Chondrocyte (in vitro differentiated cells): ENCODE results near the gene MEIOB. TPM values are rescaled to one million over a fixed set of nuclear protein-coding genes. Genes with fewer than 3 reads are reported as not detected.
A peak's percentile ranks its signal among the peaks of the same experiment; 100 is the strongest.

Source experiments
- DNase-seq: peaks from one replicate; pipeline ENCODE4 v3.0.0; 2021; ENCODE audit warnings: mixed read lengths, low spot score
- H3K27ac Mint-ChIP-seq: one replicate; pipeline ENCODE4 v1.8.0; 2021; ENCODE audit warnings: mild to moderate bottlenecking, moderate library complexity, mixed read lengths; ENCODE audit not compliant: unreplicated experiment
- H3K27me3 Mint-ChIP-seq: 2 replicates; pipeline ENCODE4 v1.8.0; 2021; ENCODE audit warnings: low read depth, mixed read lengths
- H3K36me3 Mint-ChIP-seq: 2 replicates; pipeline ENCODE4 v1.8.0; 2021; ENCODE audit warnings: low read depth, mixed read lengths
- H3K4me1 Mint-ChIP-seq: 2 replicates; pipeline ENCODE4 v1.8.0; 2021; ENCODE audit warnings: low read depth, mild to moderate bottlenecking, mixed read lengths
- H3K4me3 Mint-ChIP-seq: one replicate; pipeline ENCODE4 v1.8.0; 2021; ENCODE audit warnings: mild to moderate bottlenecking, moderate library complexity, mixed read lengths; ENCODE audit not compliant: unreplicated experiment
- H3K9me3 Mint-ChIP-seq: 2 replicates; pipeline ENCODE4 v1.8.0; 2021; ENCODE audit warnings: low read depth, mixed read lengths
- CTCF ChIP-seq: fragments of 200-600 bp; sonication (generic); IDR thresholded peaks from 2 replicates; pipeline ENCODE4 v1.5.0; 2021; ENCODE audit warnings: antibody characterized with exemption, mild to moderate bottlenecking, moderate library complexity
- total RNA-seq: library from RNA; stranded (reverse); gene quantifications from 3 replicates; pipeline ENCODE4 v1.2.1, GENCODE V29; 2021

MEIOB gene
- total RNA-seq, 1 donor from 2014 or later = 1.2 TPM

- H3K9me3 Mint-ChIP-seq = no peaks in the 10 kb centered on the region
- peaks cover 12% of the 10 kb centered on the region for H3K4me1 Mint-ChIP-seq
- no peaks in the 10 kb centered on the region for H3K27me3 Mint-ChIP-seq
- no peak overlapping the region for H3K27ac Mint-ChIP-seq
- H3K36me3 Mint-ChIP-seq = peaks cover 6% of the 10 kb centered on the region
- no peak for TF ChIP-seq CTCF
- no peak overlapping the region for H3K4me3 Mint-ChIP-seq
- DNase-seq = peak; percentile 78
These were observed 54.7 kb downstream of the MEIOB start for GRCh38 chr16:1817276-1817589.

- Mint-ChIP-seq H3K9me3 (no peaks in the 10 kb centered on the region), H3K36me3 (peaks cover 6% of the 10 kb centered on the region), H3K27ac (no peak overlapping the region), H3K4me3 (no peak overlapping the region), H3K4me1 (peaks cover 12% of the 10 kb centered on the region), H3K27me3 (no peaks in the 10 kb centered on the region)
- TF ChIP-seq CTCF = no peak
- peak; percentile 80 for DNase-seq
These were observed 55.3 kb downstream of the MEIOB start for GRCh38 chr16:1816396-1817275.

- DNase-seq = peak; percentile 33
- Mint-ChIP-seq H3K36me3 (peaks cover 6% of the 10 kb centered on the region), H3K27ac (no peak overlapping the region), H3K27me3 (no peaks in the 10 kb centered on the region), H3K4me3 (no peak overlapping the region), H3K4me1 (peaks cover 12% of the 10 kb centered on the region), H3K9me3 (no peaks in the 10 kb centered on the region)
- TF ChIP-seq CTCF = no peak
These were observed 56.5 kb downstream of the MEIOB start for GRCh38 chr16:1815461-1815860.

- peak; percentile 94 for DNase-seq
- TF ChIP-seq CTCF = peak; percentile 77
- no peaks in the 10 kb centered on the region for H3K9me3 Mint-ChIP-seq
- peaks cover 12% of the 10 kb centered on the region for H3K4me1 Mint-ChIP-seq
- H3K4me3 Mint-ChIP-seq = no peak overlapping the region
- H3K27me3 Mint-ChIP-seq = no peaks in the 10 kb centered on the region
- H3K27ac Mint-ChIP-seq = peak overlapping the region; percentile 5
- peaks cover 7% of the 10 kb centered on the region for H3K36me3 Mint-ChIP-seq
These were observed 59.2 kb downstream of the MEIOB start for GRCh38 chr16:1812732-1813163.

- Mint-ChIP-seq H3K36me3 (peaks cover 18% of the 10 kb centered on the region), H3K4me3 (no peak overlapping the region), H3K9me3 (no peaks in the 10 kb centered on the region), H3K4me1 (peaks cover 12% of the 10 kb centered on the region), H3K27ac (no peak overlapping the region), H3K27me3 (no peaks in the 10 kb centered on the region)
- no peak for TF ChIP-seq CTCF
- DNase-seq = no peak
These were observed 61.4 kb downstream of the MEIOB start for GRCh38 chr16:1810536-1810935.
